GM23338 (cell line): ENCODE data around the gene PIEZO2. TPM values are rescaled to one million over a fixed set of nuclear protein-coding genes. Genes with fewer than 3 reads are reported as not detected.
A peak's percentile ranks its signal among the peaks of the same experiment; 100 is the strongest.

Experiments
- ATAC-seq: fragments of 200-7000 bp; cut with Tn5 transposase; 3 replicates; pipeline ENCODE4 v1.9.1; 2020
- DNase-seq: peaks from one replicate; pipeline ENCODE4 v3.0.0-alpha.2; 2015; ENCODE audit warnings: low spot score
- H2AFZ ChIP-seq: fragments of 200-600 bp; sonication (generic); 2 replicates; pipeline ENCODE4 v1.8.0; 2016; ENCODE audit warnings: antibody characterized with exemption, mild to moderate bottlenecking, moderate library complexity
- H3F3A ChIP-seq: fragments of 200-600 bp; sonication (generic); replicated peaks from 2 replicates; pipeline ENCODE4 v1.8.0; 2017; ENCODE audit warnings: antibody characterized with exemption, mixed run types, low read depth
- H3K27ac ChIP-seq: fragments of 200-600 bp; sonication (generic); 2 replicates; pipeline ENCODE4 v1.6.1; 2016; ENCODE audit warnings: low read depth
- H3K27me3 ChIP-seq: fragments of 200-600 bp; sonication (generic); 2 replicates; pipeline ENCODE4 v1.8.0; 2016; ENCODE audit warnings: mild to moderate bottlenecking, mixed run types, moderate library complexity; ENCODE audit not compliant: insufficient read depth
- H3K36me3 ChIP-seq: fragments of 200-600 bp; sonication (generic); 2 replicates; pipeline ENCODE4 v1.8.0; 2016; ENCODE audit warnings: mild to moderate bottlenecking; ENCODE audit not compliant: insufficient read depth
- H3K4me1 ChIP-seq: fragments of 200-600 bp; sonication (generic); 2 replicates; pipeline ENCODE4 v1.8.0; 2016; ENCODE audit warnings: mild to moderate bottlenecking, moderate library complexity; ENCODE audit not compliant: insufficient read depth
- H3K4me2 ChIP-seq: fragments of 200-600 bp; sonication (generic); 2 replicates; pipeline ENCODE4 v1.7.1; 2017; ENCODE audit warnings: mixed run types
- H3K4me3 ChIP-seq: fragments of 200-600 bp; sonication (generic); 2 replicates; pipeline ENCODE4 v1.6.1; 2016; ENCODE audit warnings: mixed run types
- H3K79me2 ChIP-seq: fragments of 200-600 bp; sonication (generic); replicated peaks from 2 replicates; pipeline ENCODE4 v1.8.0; 2017; ENCODE audit warnings: mild to moderate bottlenecking; ENCODE audit not compliant: insufficient read depth
- H3K9me2 ChIP-seq: fragments of 200-600 bp; sonication (generic); 2 replicates; pipeline ENCODE4 v1.8.0; 2017; ENCODE audit not compliant: insufficient read depth
- H4K20me1 ChIP-seq: fragments of 200-600 bp; sonication (generic); replicated peaks from 2 replicates; pipeline ENCODE4 v1.8.0; 2017; ENCODE audit warnings: mild to moderate bottlenecking; ENCODE audit not compliant: insufficient read depth
- H3K27ac Mint-ChIP-seq: 2 replicates; pipeline ENCODE4 v1.8.0; 2020; ENCODE audit warnings: inconsistent platforms, mild to moderate bottlenecking, moderate library complexity, mixed read lengths
- H3K27me3 Mint-ChIP-seq: 3 replicates; pipeline ENCODE4 v1.8.0; 2022; ENCODE audit warnings: low read depth, mild to moderate bottlenecking, moderate library complexity, mixed read lengths, inconsistent platforms; ENCODE audit not compliant: insufficient read depth, poor library complexity
- H3K36me3 Mint-ChIP-seq: 3 replicates; pipeline ENCODE4 v1.8.0; 2021; ENCODE audit warnings: low read depth, mild to moderate bottlenecking, inconsistent platforms, moderate library complexity, mixed read lengths
- H3K4me1 Mint-ChIP-seq: 3 replicates; pipeline ENCODE4 v1.8.0; 2020; ENCODE audit warnings: mild to moderate bottlenecking, inconsistent platforms, mixed read lengths
- H3K4me3 Mint-ChIP-seq: 3 replicates; pipeline ENCODE4 v1.8.0; 2021; ENCODE audit warnings: moderate library complexity, mild to moderate bottlenecking, inconsistent platforms, mixed read lengths
- H3K9me3 Mint-ChIP-seq: 3 replicates; pipeline ENCODE4 v1.8.0; 2020; ENCODE audit warnings: moderate library complexity, mild to moderate bottlenecking, inconsistent platforms, mixed read lengths
- CREB1 ChIP-seq: fragments of 250-450 bp; sonication (Bioruptor Pico); IDR thresholded peaks from 2 replicates; pipeline ENCODE4 v1.5.0; 2020; ENCODE audit warnings: low read depth, mild to moderate bottlenecking, moderate library complexity
- CTCF ChIP-seq, 2 experiments: fragments of 200-600 bp in 1 of 2; sonication (generic) in 1 of 2; conservative IDR thresholded peaks; 2 replicates each; pipeline versions ENCODE4 v1.5.1 to v1.6.1; 2016 to 2017; ENCODE audit warnings: antibody characterized with exemption in 2 of 2, low read depth in 2 of 2, mild to moderate bottlenecking in 2 of 2, moderate library complexity in 1 of 2
- ETS1 ChIP-seq: IDR thresholded peaks from 2 replicates; pipeline ENCODE4 v1.6.1; 2016; ENCODE audit warnings: antibody characterized with exemption
- EZH2 ChIP-seq: fragments of 200-600 bp; sonication (generic); IDR thresholded peaks from one replicate; pipeline ENCODE4 v1.8.0; 2017; ENCODE audit warnings: antibody characterized with exemption, mild to moderate bottlenecking, low read depth; ENCODE audit not compliant: unreplicated experiment
- EZH2phosphoT487 ChIP-seq: fragments of 200-600 bp; sonication (generic); IDR thresholded peaks from one replicate; pipeline ENCODE4 v1.8.1; 2018; ENCODE audit warnings: antibody characterized with exemption; ENCODE audit not compliant: unreplicated experiment
- JUNB ChIP-seq: IDR thresholded peaks from one replicate; pipeline ENCODE4 v1.6.1; 2016; ENCODE audit warnings: antibody characterized with exemption; ENCODE audit not compliant: unreplicated experiment
- NANOG ChIP-seq: IDR thresholded peaks from 2 replicates; pipeline ENCODE4 v1.6.1; 2016; ENCODE audit warnings: antibody characterized with exemption, borderline replicate concordance
- POLR2AphosphoS5 ChIP-seq: IDR thresholded peaks from 2 replicates; pipeline ENCODE4 v1.6.1; 2016; ENCODE audit warnings: antibody characterized with exemption, low read depth
- REST ChIP-seq: IDR thresholded peaks from one replicate; pipeline ENCODE4 v1.6.1; 2018; ENCODE audit warnings: antibody characterized with exemption; ENCODE audit not compliant: unreplicated experiment
- STAT1 ChIP-seq: IDR thresholded peaks from one replicate; pipeline ENCODE4 v1.6.1; 2016; ENCODE audit warnings: antibody characterized with exemption; ENCODE audit not compliant: unreplicated experiment
- ZNF114 ChIP-seq: fragments of 250-450 bp; sonication (Bioruptor Pico); IDR thresholded peaks from 2 replicates; pipeline ENCODE4 v1.5.0; 2020; ENCODE audit warnings: mild to moderate bottlenecking, moderate library complexity
- ZNF331 ChIP-seq: fragments of 250-450 bp; sonication (Bioruptor Pico); IDR thresholded peaks from 2 replicates; pipeline ENCODE4 v1.5.0; 2020; ENCODE audit warnings: low read depth, mild to moderate bottlenecking, moderate library complexity
- ZNF462 ChIP-seq: fragments of 250-450 bp; sonication (Bioruptor Pico); IDR thresholded peaks from 2 replicates; pipeline ENCODE4 v1.5.0; 2020; ENCODE audit warnings: mild to moderate bottlenecking, moderate library complexity
- polyA plus RNA-seq: library from polyadenylated mRNA; unstranded; fragments of >200 nt; fragmentation: Nextera tagmentation; extraction: Ambion mirVana; gene quantifications from 2 replicates; pipeline ENCODE4 v1.2.1, GENCODE V29; 2016
- total RNA-seq: library from RNA; depleted of rRNA; stranded (reverse); fragments of >200 nt; shearing (Covaris generic); gene quantifications from 2 replicates; pipeline ENCODE4 v1.2.3, GENCODE V29; 2014

Gene PIEZO2
- total and polyA plus RNA-seq, 2 experiments from 2014 or later, result 4.8 to 8.2 TPM

GRCh38 chr18:10923141-10923540 lies 226.2 kb downstream of the PIEZO2 start:
- Histone ChIP-seq H3K4me3 (no peak overlapping the region), H3F3A (no peaks in the 10 kb centered on the region), H3K4me2 (no peak overlapping the region), H3K27me3 (no peaks in the 10 kb centered on the region), H3K4me1 (peaks cover 22% of the 10 kb centered on the region), H3K27ac (no peak overlapping the region), H3K9me2 (0 out of 2 replicates have a peak, but pooled peaks cover 7% of the 10 kb centered on the region), H4K20me1 (no peaks in the 10 kb centered on the region), H2AFZ (no peak overlapping the region), H3K36me3 (peaks cover 3% of the 10 kb centered on the region; the same call in 1 of the 2 replicates), H3K79me2 (no peaks in the 10 kb centered on the region)
- Mint-ChIP-seq H3K4me1 (peaks cover 64% of the 10 kb centered on the region), H3K4me3 (no peak overlapping the region), H3K27me3 (no peaks in the 10 kb centered on the region), H3K27ac (no peak overlapping the region), H3K9me3 (peaks cover 3% of the 10 kb centered on the region; the same call in 1 of the 3 replicates), H3K36me3 (peaks cover 9% of the 10 kb centered on the region; the same call in 2 of the 3 replicates)
- DNase-seq (no peak), ATAC-seq (0 out of 3 replicates have a peak, but pooled peaks have one; percentile 30)
- no peak for TF ChIP-seq CREB1 (CRISPR knock-in tag)
- no peak for TF ChIP-seq ZNF114
- TF ChIP-seq ETS1, result no peak
- no peak for TF ChIP-seq ZNF462 (CRISPR knock-in tag)
- no peak for TF ChIP-seq STAT1
- TF ChIP-seq POLR2AphosphoS5, result no peak
- no peak for TF ChIP-seq CTCF (conservative IDR thresholded peaks at IDR 0.05; ENCODE audit: low read depth in 2 of 2)
- TF ChIP-seq NANOG, result no peak
- no peak for TF ChIP-seq JUNB
- no peak for TF ChIP-seq EZH2phosphoT487
- TF ChIP-seq ZNF331 (CRISPR knock-in tag), result no peak
- no peak for TF ChIP-seq REST
- TF ChIP-seq EZH2, result no peak
